ENCODE measurements around the gene IFT81. TPM values are rescaled to one million over a fixed set of nuclear protein-coding genes. Genes with fewer than 3 reads are reported as not detected.

The IFT81 gene
- polyA plus RNA-seq, 2 of the 4 experiments (the other 2 are of a cell fraction) = 40.7 to 73.4 TPM

DNA sequence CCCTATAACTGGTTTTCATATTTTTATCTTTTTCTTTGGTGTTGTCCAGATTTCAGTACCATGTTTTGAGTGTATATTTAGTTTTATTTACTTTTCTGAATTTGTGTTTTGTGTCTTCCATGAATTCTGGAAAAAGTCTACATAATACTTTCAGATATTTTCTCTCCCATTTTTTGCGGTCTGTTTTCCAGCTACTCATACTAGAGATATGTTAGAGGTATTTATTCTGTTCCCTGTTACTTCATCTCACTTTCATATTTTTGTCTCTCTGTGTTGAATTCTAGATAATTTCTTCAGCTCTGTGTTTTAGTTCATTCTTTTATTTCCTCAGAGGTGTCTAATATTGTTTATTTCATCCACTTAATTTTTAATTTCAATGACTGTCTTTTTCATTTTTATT lies 74.2 kb downstream of the IFT81 start:
- H3K4me3 ChIP-seq = no peak overlapping the region
- peak overlapping the region; percentile 12; the same call in 2 of the 3 replicates for H3K4me2 ChIP-seq
- TF ChIP-seq NFE2L2 (conservative IDR thresholded peaks at IDR 0.05; ENCODE audit: low read length) (no peak), RFX5 (IDR thresholded peaks at IDR 0.05) (no peak), TFCP2L1 (CRISPR knock-in tag; IDR thresholded peaks at IDR 0.05) (no peak), ZNF302 (CRISPR knock-in tag; IDR thresholded peaks at IDR 0.05) (no peak), NR3C1 (IDR thresholded peaks at IDR 0.05) (no peak), FOXS1 (CRISPR knock-in tag; IDR thresholded peaks at IDR 0.05) (no peak), HDAC2 (IDR thresholded peaks at IDR 0.05) (no peak), HEYL (CRISPR knock-in tag; IDR thresholded peaks at IDR 0.05) (no peak), JUN (IDR thresholded peaks at IDR 0.05) (no peak), CHD2 (IDR thresholded peaks at IDR 0.05; ENCODE audit: low read length, partially characterized antibody) (no peak), ZFP36 (IDR thresholded peaks at IDR 0.05; ENCODE audit: borderline replicate concordance, partially characterized antibody) (no peak), HOXB5 (CRISPR knock-in tag; IDR thresholded peaks at IDR 0.05) (no peak), ZSCAN20 (CRISPR knock-in tag; IDR thresholded peaks at IDR 0.05) (no peak), MAFK (IDR thresholded peaks at IDR 0.05; ENCODE audit: partially characterized antibody) (no peak)
- TF ChIP-seq, protein P1, sequence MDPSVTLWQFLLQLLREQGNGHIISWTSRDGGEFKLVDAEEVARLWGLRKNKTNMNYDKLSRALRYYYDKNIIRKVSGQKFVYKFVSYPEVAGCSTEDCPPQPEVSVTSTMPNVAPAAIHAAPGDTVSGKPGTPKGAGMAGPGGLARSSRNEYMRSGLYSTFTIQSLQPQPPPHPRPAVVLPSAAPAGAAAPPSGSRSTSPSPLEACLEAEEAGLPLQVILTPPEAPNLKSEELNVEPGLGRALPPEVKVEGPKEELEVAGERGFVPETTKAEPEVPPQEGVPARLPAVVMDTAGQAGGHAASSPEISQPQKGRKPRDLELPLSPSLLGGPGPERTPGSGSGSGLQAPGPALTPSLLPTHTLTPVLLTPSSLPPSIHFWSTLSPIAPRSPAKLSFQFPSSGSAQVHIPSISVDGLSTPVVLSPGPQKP (IDR thresholded peaks at IDR 0.05; ENCODE audit: low read depth, low read length) = no peak
- TF ChIP-seq, protein P2, sequence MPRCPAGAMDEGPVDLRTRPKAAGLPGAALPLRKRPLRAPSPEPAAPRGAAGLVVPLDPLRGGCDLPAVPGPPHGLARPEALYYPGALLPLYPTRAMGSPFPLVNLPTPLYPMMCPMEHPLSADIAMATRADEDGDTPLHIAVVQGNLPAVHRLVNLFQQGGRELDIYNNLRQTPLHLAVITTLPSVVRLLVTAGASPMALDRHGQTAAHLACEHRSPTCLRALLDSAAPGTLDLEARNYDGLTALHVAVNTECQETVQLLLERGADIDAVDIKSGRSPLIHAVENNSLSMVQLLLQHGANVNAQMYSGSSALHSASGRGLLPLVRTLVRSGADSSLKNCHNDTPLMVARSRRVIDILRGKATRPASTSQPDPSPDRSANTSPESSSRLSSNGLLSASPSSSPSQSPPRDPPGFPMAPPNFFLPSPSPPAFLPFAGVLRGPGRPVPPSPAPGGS (IDR thresholded peaks at IDR 0.05) = no peak
- TF ChIP-seq, protein P3, sequence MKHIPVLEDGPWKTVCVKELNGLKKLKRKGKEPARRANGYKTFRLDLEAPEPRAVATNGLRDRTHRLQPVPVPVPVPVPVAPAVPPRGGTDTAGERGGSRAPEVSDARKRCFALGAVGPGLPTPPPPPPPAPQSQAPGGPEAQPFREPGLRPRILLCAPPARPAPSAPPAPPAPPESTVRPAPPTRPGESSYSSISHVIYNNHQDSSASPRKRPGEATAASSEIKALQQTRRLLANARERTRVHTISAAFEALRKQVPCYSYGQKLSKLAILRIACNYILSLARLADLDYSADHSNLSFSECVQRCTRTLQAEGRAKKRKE (CRISPR knock-in tag; IDR thresholded peaks at IDR 0.05; ENCODE audit: low read depth) = no peak
- ChIA-PET CTCF (interaction anchor here (0.9 to 1.6 kb wide), 3 partner anchors 23 to 233 kb away, joined by 3 to 5 read pairs (median 5); no protein-coding TSS in a partner anchor), POLR2A (no interaction called here)
- H3K9me3 ChIP-seq = no peaks in the 10 kb centered on the region
- FAIRE-seq (no peak), DNase-seq (ENCODE audit: low read depth in 1 of 2, low spot score in 1 of 2) (no peak), ATAC-seq (no peak)
- H3K27ac ChIP-seq = peak overlapping the region; percentile 61 to 68; a peak in 4 of 6 replicates
- H3K4me1 ChIP-seq = peaks cover 25% of the 10 kb centered on the region
- 88% methylated on average over 1 of the region's 1 CpG for WGBS (ENCODE audit: missing lambda C conversion rate)

GRCh38 chr12:110199339-110200123 lies 75.4 kb downstream of the IFT81 start:
- POLR2A ChIA-PET = no interaction called here
- TF ChIP-seq HOXB13 (CRISPR knock-in tag; IDR thresholded peaks at IDR 0.05; ENCODE audit: low read depth) = no peak
- TF ChIP-seq FOSL2 (IDR thresholded peaks at IDR 0.05) = no peak
- peak; percentile 31; the same call in 1 of the 2 replicates for TF ChIP-seq FOSL2 (CRISPR knock-in tag; IDR thresholded peaks at IDR 0.05)
- peak; percentile 86; the same call in 1 of the 2 replicates for TF ChIP-seq ESRRA (IDR thresholded peaks at IDR 0.05; ENCODE audit: borderline replicate concordance, low read length)
- TF ChIP-seq, protein P4, sequence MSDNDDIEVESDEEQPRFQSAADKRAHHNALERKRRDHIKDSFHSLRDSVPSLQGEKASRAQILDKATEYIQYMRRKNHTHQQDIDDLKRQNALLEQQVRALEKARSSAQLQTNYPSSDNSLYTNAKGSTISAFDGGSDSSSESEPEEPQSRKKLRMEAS (IDR thresholded peaks at IDR 0.05) = 0 out of 2 replicates have a peak, but pooled peaks have one; percentile 5
- CTCF ChIA-PET = interaction anchor here (0.9 to 1.6 kb wide), 4 partner anchors 22 to 231 kb away, joined by 3 to 6 read pairs (median 5); no protein-coding TSS in a partner anchor
- H3K4me1 ChIP-seq = peaks cover 25% of the 10 kb centered on the region
- ATAC-seq (peak; percentile 84 to 85), FAIRE-seq (no peak), DNase-seq (ENCODE audit: low read depth in 1 of 2, low spot score in 1 of 2) (peak; percentile 15 to 70)
- H3K4me2 ChIP-seq = peak overlapping the region; percentile 75
- no peak overlapping the region; the same call in 2 of the 3 replicates for H3K4me3 ChIP-seq
- peak overlapping the region; percentile 61 to 68 for H3K27ac ChIP-seq
- no peaks in the 10 kb centered on the region for H3K9me3 ChIP-seq
- WGBS (ENCODE audit: missing lambda C conversion rate) = 14% methylated on average over 6 of the region's 6 CpGs
